NCI-H510A (cell line): ENCODE measurements around the gene CAMK2A.
"Not testable (repeated sequence)": the region's sequence is repeated elsewhere in the genome, so short reads cannot be mapped to it uniquely, and the experiment has no call there.

Experiments
- DNase-seq: peaks from one replicate; lab custom pipeline; 2025; lab: John Stamatoyannopoulos, UW

CAMK2A gene

GRCh38 chr5:150254774-150255173 lies 34.8 kb downstream of the CAMK2A start:
- no peak for DNase-seq

- no peak for DNase-seq
Measured at GRCh38 chr5:150254363-150254762, 35.2 kb downstream of the CAMK2A start.

- DNase-seq: no peak
Measured at GRCh38 chr5:150253416-150254208, 36.0 kb downstream of the CAMK2A start.

GRCh38 chr5:150252489-150252888 lies 37.1 kb downstream of the CAMK2A start:
- no peak for DNase-seq

GRCh38 chr5:150251504-150251903 lies 38.1 kb downstream of the CAMK2A start:
- no peak for DNase-seq

- no peak for DNase-seq
Measured at GRCh38 chr5:150249744-150250143, 39.8 kb downstream of the CAMK2A start.

- DNase-seq: no peak
Measured at GRCh38 chr5:150248946-150249345, 40.6 kb downstream of the CAMK2A start.

- DNase-seq: not testable (repeated sequence)
Measured at GRCh38 chr5:150248493-150248892, 41.1 kb downstream of the CAMK2A start.

- no peak for DNase-seq
Measured at GRCh38 chr5:150247726-150248125, 41.8 kb downstream of the CAMK2A start.

GRCh38 chr5:150246835-150247234 lies 42.7 kb downstream of the CAMK2A start:
- DNase-seq: no peak

GRCh38 chr5:150246429-150246828 lies 43.1 kb downstream of the CAMK2A start:
- no peak for DNase-seq

GRCh38 chr5:150245808-150246207 lies 43.8 kb downstream of the CAMK2A start:
- no peak for DNase-seq

GRCh38 chr5:150245111-150245789 lies 44.3 kb downstream of the CAMK2A start:
- no peak for DNase-seq

GRCh38 chr5:150244209-150244608 lies 45.4 kb downstream of the CAMK2A start:
- no peak for DNase-seq

- DNase-seq: no peak
Measured at GRCh38 chr5:150243590-150243989, 46.0 kb downstream of the CAMK2A start.

- no peak for DNase-seq
Measured at GRCh38 chr5:150242251-150242894, 47.2 kb downstream of the CAMK2A start.

GRCh38 chr5:150241298-150242160 lies 48.0 kb downstream of the CAMK2A start:
- no peak for DNase-seq

GRCh38 chr5:150239794-150240122 lies 49.8 kb downstream of the CAMK2A start:
- no peak for DNase-seq

GRCh38 chr5:150239099-150239793 lies 50.3 kb downstream of the CAMK2A start:
- no peak for DNase-seq

GRCh38 chr5:150238646-150239045 lies 50.9 kb downstream of the CAMK2A start:
- DNase-seq: no peak

- DNase-seq: no peak
Measured at GRCh38 chr5:150236981-150237754, 52.4 kb downstream of the CAMK2A start.
